ENCODE measurements around the gene GNG10. TPM values are rescaled to one million over a fixed set of nuclear protein-coding genes. Genes with fewer than 3 reads are reported as not detected.
A peak's percentile ranks its signal among the peaks of the same experiment; 100 is the strongest.

GNG10 gene
- total and polyA plus RNA-seq, 2 donors (not counting 1 experiment from before 2014, with no cell fraction given): 64.1 to 109 TPM

DNA sequence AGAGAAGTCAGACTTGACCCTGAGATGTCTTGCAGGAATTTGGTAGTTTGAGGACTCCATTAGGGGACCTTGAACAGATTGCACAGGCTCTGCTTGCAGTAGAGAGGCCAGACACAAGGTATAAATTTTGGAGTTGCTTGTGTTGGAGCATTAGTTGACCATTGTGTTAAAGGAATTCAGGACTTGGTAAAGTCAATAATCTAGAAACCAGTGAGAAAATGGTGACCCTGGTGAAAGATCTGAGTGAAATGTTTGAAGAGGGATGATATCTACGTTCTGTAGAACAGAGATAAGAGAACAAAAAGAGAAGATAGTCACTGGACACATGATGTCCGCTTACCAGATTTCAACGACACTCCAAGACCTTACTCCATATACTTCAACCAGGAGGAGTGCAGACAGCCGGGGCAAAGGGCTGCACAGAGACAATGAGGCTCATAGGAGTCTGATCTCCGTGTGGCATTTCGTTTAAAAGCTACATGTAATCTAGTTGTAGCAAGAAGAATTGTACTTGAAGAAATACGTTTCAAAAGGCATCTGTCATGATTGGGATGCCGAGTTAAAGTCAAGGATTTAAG, 17.1 kb upstream of the GNG10 start:
- TF ChIP-seq, protein P1, sequence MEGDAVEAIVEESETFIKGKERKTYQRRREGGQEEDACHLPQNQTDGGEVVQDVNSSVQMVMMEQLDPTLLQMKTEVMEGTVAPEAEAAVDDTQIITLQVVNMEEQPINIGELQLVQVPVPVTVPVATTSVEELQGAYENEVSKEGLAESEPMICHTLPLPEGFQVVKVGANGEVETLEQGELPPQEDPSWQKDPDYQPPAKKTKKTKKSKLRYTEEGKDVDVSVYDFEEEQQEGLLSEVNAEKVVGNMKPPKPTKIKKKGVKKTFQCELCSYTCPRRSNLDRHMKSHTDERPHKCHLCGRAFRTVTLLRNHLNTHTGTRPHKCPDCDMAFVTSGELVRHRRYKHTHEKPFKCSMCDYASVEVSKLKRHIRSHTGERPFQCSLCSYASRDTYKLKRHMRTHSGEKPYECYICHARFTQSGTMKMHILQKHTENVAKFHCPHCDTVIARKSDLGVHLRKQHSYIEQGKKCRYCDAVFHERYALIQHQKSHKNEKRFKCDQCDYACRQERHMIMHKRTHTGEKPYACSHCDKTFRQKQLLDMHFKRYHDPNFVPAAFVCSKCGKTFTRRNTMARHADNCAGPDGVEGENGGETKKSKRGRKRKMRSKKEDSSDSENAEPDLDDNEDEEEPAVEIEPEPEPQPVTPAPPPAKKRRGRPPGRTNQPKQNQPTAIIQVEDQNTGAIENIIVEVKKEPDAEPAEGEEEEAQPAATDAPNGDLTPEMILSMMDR (conservative IDR thresholded peaks at IDR 0.05 in 1 of 2, IDR thresholded peaks at IDR 0.05 in 1 of 2; ENCODE audit: low read depth in 1 of 2, low read length in 2 of 2): no peak
- no peak for TF ChIP-seq EZH2 (IDR thresholded peaks at IDR 0.05; ENCODE audit: low read length, missing control alignments)
- Histone ChIP-seq H3K4me1 (ENCODE audit: control insufficient read depth, extremely low read depth, insufficient read depth, low read length) (no peaks in the 10 kb centered on the region), H3K27me3 (ENCODE audit: control insufficient read depth, insufficient read depth, low read length) (no peaks in the 10 kb centered on the region), H4K20me1 (ENCODE audit: control insufficient read depth, extremely low read depth, insufficient read depth, low read length) (no peaks in the 10 kb centered on the region), H3K79me2 (ENCODE audit: control insufficient read depth, insufficient read depth, low read length) (peaks cover 11% of the 10 kb centered on the region), H3K9me3 (ENCODE audit: control insufficient read depth, insufficient read depth, low read depth, low read length) (no peaks in the 10 kb centered on the region), H3K36me3 (ENCODE audit: control insufficient read depth, insufficient read depth, low read length) (no peaks in the 10 kb centered on the region), H3K4me2 (ENCODE audit: extremely low read depth, insufficient read depth, low read length) (no peak overlapping the region), H3K9ac (ENCODE audit: insufficient read depth, low read length) (no peak overlapping the region), H3K27ac (ENCODE audit: insufficient read depth, low read length) (no peak overlapping the region), H2AFZ (ENCODE audit: low read length) (no peak overlapping the region), H3K4me3 (replicated peaks in 1 of 4; ENCODE audit: control extremely low read depth in 1 of 4, insufficient read depth in 1 of 4, low read depth in 3 of 4, low read length in 4 of 4) (no peak overlapping the region)
- DNase-seq (ENCODE audit: low read depth in 2 of 2): no peak

DNA sequence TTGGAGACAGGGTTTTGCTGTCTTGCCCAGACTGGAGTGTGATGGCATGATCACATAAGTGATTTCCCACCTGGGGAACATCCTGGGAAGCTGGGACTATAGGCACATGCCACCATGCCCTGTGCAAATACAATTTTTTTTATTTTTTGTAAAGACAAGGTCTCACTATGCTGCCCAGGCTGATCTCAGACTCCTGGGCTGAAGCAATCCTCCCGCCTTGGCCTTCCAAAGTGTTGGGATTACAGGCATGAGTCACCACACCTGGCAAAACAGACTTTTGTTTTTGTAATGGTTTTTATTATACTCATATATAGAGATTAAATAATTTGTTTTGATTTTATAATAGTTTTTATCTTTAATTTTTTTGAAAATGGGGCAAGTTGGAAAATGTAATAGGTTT, 15.6 kb upstream of the GNG10 start:
- no peak for TF ChIP-seq EZH2 (IDR thresholded peaks at IDR 0.05; ENCODE audit: low read length, missing control alignments)
- TF ChIP-seq, protein P1 (conservative IDR thresholded peaks at IDR 0.05 in 1 of 2, IDR thresholded peaks at IDR 0.05 in 1 of 2; ENCODE audit: low read depth in 1 of 2, low read length in 2 of 2): no peak
- Histone ChIP-seq H3K9ac (ENCODE audit: insufficient read depth, low read length) (no peak overlapping the region), H3K79me2 (ENCODE audit: control insufficient read depth, insufficient read depth, low read length) (peaks cover 11% of the 10 kb centered on the region), H3K4me2 (ENCODE audit: extremely low read depth, insufficient read depth, low read length) (no peak overlapping the region), H3K4me1 (ENCODE audit: control insufficient read depth, extremely low read depth, insufficient read depth, low read length) (no peaks in the 10 kb centered on the region), H3K9me3 (ENCODE audit: control insufficient read depth, insufficient read depth, low read depth, low read length) (no peaks in the 10 kb centered on the region), H3K4me3 (replicated peaks in 1 of 4; ENCODE audit: control extremely low read depth in 1 of 4, insufficient read depth in 1 of 4, low read depth in 3 of 4, low read length in 4 of 4) (no peak overlapping the region), H2AFZ (ENCODE audit: low read length) (no peak overlapping the region), H3K27me3 (ENCODE audit: control insufficient read depth, insufficient read depth, low read length) (no peaks in the 10 kb centered on the region), H4K20me1 (ENCODE audit: control insufficient read depth, extremely low read depth, insufficient read depth, low read length) (no peaks in the 10 kb centered on the region), H3K27ac (ENCODE audit: insufficient read depth, low read length) (no peak overlapping the region), H3K36me3 (ENCODE audit: control insufficient read depth, insufficient read depth, low read length) (no peaks in the 10 kb centered on the region)
- DNase-seq (ENCODE audit: low read depth in 2 of 2): peak; percentile 9 to 13

DNA sequence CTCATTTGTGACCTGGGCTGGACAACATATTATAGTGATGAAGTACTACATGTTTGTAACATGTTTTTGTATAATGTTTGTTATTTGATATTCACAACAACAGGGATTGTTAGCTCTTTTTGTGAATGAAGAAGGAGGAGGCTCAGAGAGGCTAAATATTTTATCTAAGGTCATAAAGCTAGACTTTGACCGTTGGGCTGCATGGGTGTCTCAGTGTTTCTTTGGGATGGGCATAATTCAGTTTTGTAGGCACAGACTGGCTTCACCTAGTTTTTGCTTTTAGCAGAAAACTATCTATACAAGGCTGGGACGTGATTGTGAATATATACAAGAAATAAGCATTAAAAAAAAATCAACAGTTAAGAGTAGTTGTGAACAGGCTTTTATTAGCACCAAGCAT, 15.0 kb upstream of the GNG10 start:
- no peak for DNase-seq (ENCODE audit: low read depth in 2 of 2)
- H3K9me3 ChIP-seq (ENCODE audit: control insufficient read depth, insufficient read depth, low read depth, low read length): no peaks in the 10 kb centered on the region
- H3K36me3 ChIP-seq (ENCODE audit: control insufficient read depth, insufficient read depth, low read length): no peaks in the 10 kb centered on the region
- H2AFZ ChIP-seq (ENCODE audit: low read length): no peak overlapping the region
- H3K27ac ChIP-seq (ENCODE audit: insufficient read depth, low read length): no peak overlapping the region
- no peak overlapping the region for H3K4me2 ChIP-seq (ENCODE audit: extremely low read depth, insufficient read depth, low read length)
- no peaks in the 10 kb centered on the region for H4K20me1 ChIP-seq (ENCODE audit: control insufficient read depth, extremely low read depth, insufficient read depth, low read length)
- H3K27me3 ChIP-seq (ENCODE audit: control insufficient read depth, insufficient read depth, low read length): no peaks in the 10 kb centered on the region
- no peak for TF ChIP-seq EZH2 (IDR thresholded peaks at IDR 0.05; ENCODE audit: low read length, missing control alignments)
- TF ChIP-seq, protein P1 (conservative IDR thresholded peaks at IDR 0.05 in 1 of 2, IDR thresholded peaks at IDR 0.05 in 1 of 2; ENCODE audit: low read depth in 1 of 2, low read length in 2 of 2): no peak
- H3K4me3 ChIP-seq (replicated peaks in 1 of 4; ENCODE audit: control extremely low read depth in 1 of 4, insufficient read depth in 1 of 4, low read depth in 3 of 4, low read length in 4 of 4): no peak overlapping the region
- H3K79me2 ChIP-seq (ENCODE audit: control insufficient read depth, insufficient read depth, low read length): peaks cover 11% of the 10 kb centered on the region
- no peaks in the 10 kb centered on the region for H3K4me1 ChIP-seq (ENCODE audit: control insufficient read depth, extremely low read depth, insufficient read depth, low read length)
- H3K9ac ChIP-seq (ENCODE audit: insufficient read depth, low read length): no peak overlapping the region
